ENCODE data around the gene HPCAL1.

The HPCAL1 gene

GRCh38 chr2:10410823-10411437, 108.2 kb downstream of the HPCAL1 start:
- no peak overlapping the region for H3K4me3 ChIP-seq (ENCODE audit: insufficient read depth, low read length, poor library complexity, severe bottlenecking)
- peak overlapping the region; percentile 87 for H3K27ac ChIP-seq (ENCODE audit: low read depth, low read length)
- no peaks in the 10 kb centered on the region for H3K79me2 ChIP-seq (ENCODE audit: insufficient read depth, low read length)
- H4K20me1 ChIP-seq (ENCODE audit: low read depth, low read length) = no peaks in the 10 kb centered on the region
- H3K27me3 ChIP-seq (ENCODE audit: low read length) = no peaks in the 10 kb centered on the region
- H3K4me2 ChIP-seq (ENCODE audit: low read depth, low read length, poor library complexity, severe bottlenecking) = peak overlapping the region; percentile 30
- H3K9me2 ChIP-seq (replicated peaks; ENCODE audit: insufficient read depth, low read length) = no peaks in the 10 kb centered on the region
- TF ChIP-seq, protein P1, sequence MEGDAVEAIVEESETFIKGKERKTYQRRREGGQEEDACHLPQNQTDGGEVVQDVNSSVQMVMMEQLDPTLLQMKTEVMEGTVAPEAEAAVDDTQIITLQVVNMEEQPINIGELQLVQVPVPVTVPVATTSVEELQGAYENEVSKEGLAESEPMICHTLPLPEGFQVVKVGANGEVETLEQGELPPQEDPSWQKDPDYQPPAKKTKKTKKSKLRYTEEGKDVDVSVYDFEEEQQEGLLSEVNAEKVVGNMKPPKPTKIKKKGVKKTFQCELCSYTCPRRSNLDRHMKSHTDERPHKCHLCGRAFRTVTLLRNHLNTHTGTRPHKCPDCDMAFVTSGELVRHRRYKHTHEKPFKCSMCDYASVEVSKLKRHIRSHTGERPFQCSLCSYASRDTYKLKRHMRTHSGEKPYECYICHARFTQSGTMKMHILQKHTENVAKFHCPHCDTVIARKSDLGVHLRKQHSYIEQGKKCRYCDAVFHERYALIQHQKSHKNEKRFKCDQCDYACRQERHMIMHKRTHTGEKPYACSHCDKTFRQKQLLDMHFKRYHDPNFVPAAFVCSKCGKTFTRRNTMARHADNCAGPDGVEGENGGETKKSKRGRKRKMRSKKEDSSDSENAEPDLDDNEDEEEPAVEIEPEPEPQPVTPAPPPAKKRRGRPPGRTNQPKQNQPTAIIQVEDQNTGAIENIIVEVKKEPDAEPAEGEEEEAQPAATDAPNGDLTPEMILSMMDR (IDR thresholded peaks at IDR 0.05; ENCODE audit: insufficient read depth, low read length, poor library complexity, severe bottlenecking) = no peak
- TF ChIP-seq EZH2phosphoT487 (conservative IDR thresholded peaks at IDR 0.05; ENCODE audit: low read length) = no peak
- H3F3A ChIP-seq (ENCODE audit: insufficient read depth) = peaks cover 7% of the 10 kb centered on the region
- H3K9me3 ChIP-seq (ENCODE audit: insufficient read depth, low read length) = no peaks in the 10 kb centered on the region
- H3K36me3 ChIP-seq (ENCODE audit: low read length) = no peaks in the 10 kb centered on the region
- H2AFZ ChIP-seq (ENCODE audit: low read depth, low read length, severe bottlenecking) = no peak overlapping the region
- no peak overlapping the region for H3K9ac ChIP-seq (ENCODE audit: low read length)

DNA sequence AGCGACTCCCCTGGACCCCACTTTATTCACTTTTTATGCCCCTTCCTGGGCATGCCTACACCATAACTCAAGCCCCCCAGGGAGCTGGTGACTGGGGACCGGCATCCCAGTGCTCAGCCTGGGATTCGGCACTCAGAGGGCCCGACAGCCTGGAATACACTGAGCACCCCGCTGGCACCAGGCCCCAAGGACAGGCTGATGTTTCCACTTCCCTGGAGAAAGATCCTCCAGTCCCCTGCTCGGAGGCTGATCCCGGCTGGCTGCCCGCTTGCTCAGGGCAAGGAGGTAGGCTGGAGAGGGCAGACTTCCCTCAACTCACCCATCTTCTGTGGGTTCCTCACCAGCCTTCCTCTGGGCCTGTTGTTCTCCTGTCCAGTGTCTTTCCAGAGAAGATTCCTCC, 108.9 kb downstream of the HPCAL1 start:
- H3K4me2 ChIP-seq (ENCODE audit: low read depth, low read length, poor library complexity, severe bottlenecking) = no peak overlapping the region

DNA sequence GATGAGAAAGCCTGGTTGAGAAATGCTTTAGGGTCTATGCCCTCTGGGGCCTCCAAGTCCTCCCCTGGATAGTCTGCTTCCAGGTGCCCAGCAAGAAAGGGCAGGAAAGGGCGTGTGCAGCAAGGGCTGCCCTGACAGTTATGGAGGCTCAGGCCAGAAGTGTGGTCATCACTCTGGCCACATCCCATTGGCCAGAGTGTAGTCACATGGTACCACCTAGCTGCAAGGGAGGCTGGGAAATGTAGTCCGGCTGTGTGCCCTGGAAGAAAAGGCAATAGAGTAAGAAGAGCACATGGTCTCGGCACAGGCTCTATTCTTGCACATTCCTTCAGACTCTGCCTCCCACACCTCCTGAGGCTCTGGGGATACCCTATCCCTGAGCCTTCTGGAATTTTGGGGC, 109.7 kb downstream of the HPCAL1 start:
- Histone ChIP-seq H3K9me2 (replicated peaks; ENCODE audit: insufficient read depth, low read length) (no peaks in the 10 kb centered on the region), H3K27me3 (ENCODE audit: low read length) (no peaks in the 10 kb centered on the region), H3K36me3 (ENCODE audit: low read length) (no peaks in the 10 kb centered on the region), H3F3A (ENCODE audit: insufficient read depth) (peaks cover 7% of the 10 kb centered on the region), H3K79me2 (ENCODE audit: insufficient read depth, low read length) (no peaks in the 10 kb centered on the region), H3K9me3 (ENCODE audit: insufficient read depth, low read length) (no peaks in the 10 kb centered on the region), H2AFZ (ENCODE audit: low read depth, low read length, severe bottlenecking) (no peak overlapping the region), H3K4me3 (ENCODE audit: insufficient read depth, low read length, poor library complexity, severe bottlenecking) (no peak overlapping the region), H3K4me2 (ENCODE audit: low read depth, low read length, poor library complexity, severe bottlenecking) (no peak overlapping the region), H4K20me1 (ENCODE audit: low read depth, low read length) (no peaks in the 10 kb centered on the region), H3K9ac (ENCODE audit: low read length) (no peak overlapping the region), H3K27ac (ENCODE audit: low read depth, low read length) (no peak overlapping the region)
- TF ChIP-seq, protein P1 (IDR thresholded peaks at IDR 0.05; ENCODE audit: insufficient read depth, low read length, poor library complexity, severe bottlenecking) = no peak
- TF ChIP-seq EZH2phosphoT487 (conservative IDR thresholded peaks at IDR 0.05; ENCODE audit: low read length) = no peak

More for the DNA sequence above, 108.9 kb downstream of the HPCAL1 start:
- no peaks in the 10 kb centered on the region for H3K36me3 ChIP-seq (ENCODE audit: low read length)
- H4K20me1 ChIP-seq (ENCODE audit: low read depth, low read length) = no peaks in the 10 kb centered on the region
- H3K9ac ChIP-seq (ENCODE audit: low read length) = no peak overlapping the region
- no peak for TF ChIP-seq EZH2phosphoT487 (conservative IDR thresholded peaks at IDR 0.05; ENCODE audit: low read length)
- TF ChIP-seq, protein P1 (IDR thresholded peaks at IDR 0.05; ENCODE audit: insufficient read depth, low read length, poor library complexity, severe bottlenecking) = no peak
- no peaks in the 10 kb centered on the region for H3K9me3 ChIP-seq (ENCODE audit: insufficient read depth, low read length)
- no peak overlapping the region for H2AFZ ChIP-seq (ENCODE audit: low read depth, low read length, severe bottlenecking)
- no peak overlapping the region for H3K27ac ChIP-seq (ENCODE audit: low read depth, low read length)
- H3K9me2 ChIP-seq (replicated peaks; ENCODE audit: insufficient read depth, low read length) = no peaks in the 10 kb centered on the region
- H3K79me2 ChIP-seq (ENCODE audit: insufficient read depth, low read length) = no peaks in the 10 kb centered on the region
- H3K27me3 ChIP-seq (ENCODE audit: low read length) = no peaks in the 10 kb centered on the region
- H3F3A ChIP-seq (ENCODE audit: insufficient read depth) = peaks cover 7% of the 10 kb centered on the region
- no peak overlapping the region for H3K4me3 ChIP-seq (ENCODE audit: insufficient read depth, low read length, poor library complexity, severe bottlenecking)

Data from SU-DHL-6 (cell line).